GM20431 (cell line): Measurements from ENCODE around the gene HHATL.

Experiments
- in situ Hi-C: fragments of 300-500 bp; cut with MseI, MboI; formaldehyde crosslinking; loops from one replicate; pipeline ENCODE4 v1.15.0; 2020; ENCODE audit warnings: low sequenced_read_pairs; ENCODE audit not compliant: unreplicated experiment

The HHATL gene

GRCh38 chr3:42668413-42668760 lies 34.2 kb downstream of the HHATL start:
- in situ Hi-C loops = no loop called here

DNA sequence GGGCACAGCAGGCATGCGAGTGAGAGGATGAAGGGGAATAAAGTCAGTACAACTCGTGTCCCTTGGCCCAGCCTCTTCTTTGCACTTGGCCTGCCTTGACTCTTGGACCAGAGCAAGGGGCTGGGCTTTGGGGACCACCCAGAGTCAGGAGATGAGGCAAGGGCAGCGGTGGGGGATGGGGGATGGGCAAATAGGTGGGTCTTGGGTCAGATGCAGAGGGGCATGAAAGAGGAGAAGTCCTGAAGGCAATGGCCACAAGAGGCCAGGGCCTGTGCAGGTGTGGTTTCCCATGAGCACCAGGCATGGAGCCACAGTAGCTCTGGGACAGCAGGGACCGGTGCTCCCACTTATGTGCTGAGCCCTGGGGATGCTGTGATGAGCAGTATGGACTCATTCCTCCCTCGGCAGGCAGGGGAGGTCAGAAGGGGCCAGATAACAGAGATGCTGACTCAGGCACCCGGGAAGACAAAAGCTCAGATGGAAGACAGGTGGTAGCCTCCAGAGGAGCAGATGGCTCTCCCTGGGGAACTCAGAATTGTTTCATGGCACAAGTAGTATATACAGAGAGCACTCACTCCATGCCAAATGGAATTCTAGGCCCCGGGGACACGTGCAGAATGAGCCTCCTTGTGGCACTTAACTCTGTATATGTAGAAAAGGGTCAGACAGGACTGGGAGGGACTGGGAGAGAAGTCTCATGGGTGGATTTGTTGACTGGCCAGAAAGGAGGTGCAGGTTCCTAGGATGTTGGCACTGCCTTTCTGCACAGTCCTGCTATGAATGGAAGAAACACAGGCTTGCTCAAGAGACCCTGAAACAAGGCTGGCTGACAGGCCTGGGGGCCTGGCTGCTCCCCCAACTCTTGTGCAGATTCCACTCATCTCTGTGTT lies 34.8 kb downstream of the HHATL start:
- in situ Hi-C loops = no loop called here

DNA sequence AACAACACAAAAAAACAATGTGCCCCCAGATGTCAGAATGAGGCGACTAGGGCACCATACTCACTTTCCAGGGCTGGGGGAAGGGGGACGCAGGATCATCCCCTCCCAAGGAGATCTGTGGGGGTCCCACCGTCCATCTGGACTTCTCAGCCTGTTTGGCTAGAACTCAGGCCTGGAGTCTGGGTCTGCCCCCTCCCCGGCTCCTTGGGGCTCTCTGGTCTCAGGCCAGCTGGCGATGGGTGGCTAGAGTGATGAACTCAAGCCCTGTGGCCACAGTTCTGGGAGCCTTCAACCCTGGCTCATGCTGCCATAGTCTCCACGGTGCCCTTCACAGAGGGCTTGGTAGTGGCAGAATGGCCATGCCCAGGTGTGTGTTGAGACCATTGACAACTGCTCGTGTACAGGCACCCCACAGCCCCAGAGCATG lies 35.5 kb downstream of the HHATL start:
- in situ Hi-C loops = no loop called here

DNA sequence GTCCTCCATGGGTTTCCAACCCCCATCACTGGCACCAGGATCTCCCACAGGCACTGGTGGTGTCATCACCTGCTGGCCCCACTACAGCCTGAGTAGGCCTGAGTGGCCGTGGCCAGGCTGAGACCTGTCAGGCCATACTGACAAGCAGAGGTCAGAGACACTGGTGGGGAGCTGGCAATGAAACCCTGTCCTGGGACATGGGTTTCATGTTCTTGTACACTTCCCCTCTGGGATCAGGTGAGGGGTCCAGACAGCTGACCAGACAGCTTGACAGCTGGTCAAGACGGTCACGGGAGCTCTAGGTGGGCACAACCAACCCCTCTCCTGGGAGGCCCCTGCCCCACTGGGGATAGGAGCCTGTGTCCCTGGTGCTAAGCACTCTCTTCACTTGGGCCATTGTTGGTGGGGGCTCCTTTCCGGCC lies 36.0 kb downstream of the HHATL start:
- in situ Hi-C loops = no loop called here

DNA sequence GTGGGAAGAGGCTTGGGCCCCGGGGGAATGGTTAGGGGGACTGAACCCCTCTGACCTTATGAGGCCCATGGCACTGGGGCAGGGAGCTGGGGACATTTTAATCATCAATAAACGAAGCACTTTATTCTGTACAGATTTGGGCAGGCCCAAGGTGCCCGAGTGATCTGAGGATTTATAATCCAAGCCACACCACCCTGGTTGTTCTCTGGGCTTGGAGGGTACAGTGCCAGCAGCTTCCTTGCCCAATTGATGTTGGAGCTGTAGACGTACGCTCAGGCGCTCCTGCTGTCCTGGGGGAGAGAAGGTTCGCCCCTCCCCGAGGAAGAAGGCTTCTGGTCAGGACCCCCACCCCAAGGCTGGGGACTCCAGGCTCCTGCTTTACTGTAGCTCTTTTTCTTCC lies 36.6 kb downstream of the HHATL start:
- in situ Hi-C loops = no loop called here

DNA sequence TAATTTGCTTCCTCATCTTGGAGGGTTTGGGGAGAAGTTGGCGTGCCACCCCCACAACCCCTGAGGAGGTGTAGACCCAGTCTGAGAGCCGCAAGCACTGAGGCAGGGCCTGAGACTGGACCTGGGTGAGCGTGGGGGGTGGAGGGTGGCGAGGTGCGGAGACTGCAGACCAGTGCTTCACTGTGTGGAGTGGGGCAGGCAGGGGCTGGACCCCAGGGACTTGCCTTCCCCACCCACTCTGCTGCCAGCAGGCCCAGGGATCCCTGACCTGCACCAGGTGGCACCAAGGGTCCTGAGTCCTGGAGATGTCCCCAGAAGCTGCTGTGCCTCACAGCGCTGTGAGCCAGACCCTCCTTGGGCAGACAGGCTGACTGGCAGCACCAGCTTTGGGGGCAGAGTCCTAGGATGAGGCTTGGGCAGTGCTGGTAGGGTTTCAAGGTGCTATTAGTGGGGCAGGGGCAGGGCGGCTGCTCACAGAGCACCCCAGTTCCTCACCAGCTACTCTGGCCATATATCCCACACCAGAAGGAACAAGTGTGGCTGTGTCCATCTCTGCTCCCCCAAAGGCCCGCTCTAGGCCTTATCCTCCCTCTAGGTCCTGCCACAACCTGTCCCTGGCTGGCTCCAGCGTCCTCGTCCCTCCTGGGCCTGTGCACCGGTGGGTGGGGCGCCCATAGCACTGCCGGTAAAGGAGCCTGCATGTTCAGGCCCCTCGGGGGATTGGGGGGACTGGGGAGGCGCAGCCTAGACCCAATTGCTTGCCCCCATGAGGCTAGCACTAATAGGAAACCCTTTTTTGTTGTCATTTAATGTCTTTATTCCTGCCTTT lies 37.3 kb downstream of the HHATL start:
- in situ Hi-C loops = no loop called here

- in situ Hi-C loops = no loop called here
These were observed 38.2 kb downstream of the HHATL start for GRCh38 chr3:42664438-42664803.

DNA sequence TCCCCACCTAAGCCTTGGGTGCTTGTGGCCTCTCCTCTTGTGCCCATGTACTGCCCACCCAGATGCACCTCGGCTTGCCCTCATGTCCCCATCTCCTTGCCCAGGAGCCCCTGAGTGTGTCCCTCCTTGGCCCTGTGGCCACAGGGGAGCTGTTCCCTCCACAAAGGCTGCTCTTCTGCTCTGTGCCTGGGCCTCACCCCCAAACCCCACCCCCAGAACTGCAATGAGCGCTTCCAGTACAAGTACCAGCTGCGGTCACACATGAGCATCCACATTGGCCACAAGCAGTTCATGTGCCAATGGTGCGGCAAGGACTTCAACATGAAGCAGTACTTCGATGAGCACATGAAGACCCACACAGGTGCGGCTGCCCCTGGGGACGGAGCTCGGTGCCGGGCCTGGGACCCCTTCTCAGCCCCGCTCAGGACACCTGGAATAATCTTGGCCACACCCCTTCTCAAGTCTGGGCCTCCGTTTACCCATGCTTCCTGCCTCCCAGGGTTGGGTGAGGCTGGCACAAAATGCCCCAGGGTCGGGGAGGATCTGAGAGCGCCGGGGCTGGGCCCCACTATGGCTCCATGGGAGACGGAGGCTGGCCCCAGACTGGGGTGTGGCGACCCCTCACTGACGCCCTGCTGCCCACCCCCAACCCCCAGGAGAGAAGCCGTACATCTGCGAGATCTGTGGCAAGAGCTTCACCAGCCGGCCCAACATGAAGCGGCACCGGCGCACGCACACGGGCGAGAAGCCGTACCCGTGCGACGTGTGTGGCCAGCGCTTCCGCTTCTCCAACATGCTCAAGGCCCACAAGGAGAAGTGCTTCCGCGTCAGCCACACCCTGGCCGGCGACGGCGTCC lies 38.8 kb downstream of the HHATL start:
- in situ Hi-C loops = no loop called here

DNA sequence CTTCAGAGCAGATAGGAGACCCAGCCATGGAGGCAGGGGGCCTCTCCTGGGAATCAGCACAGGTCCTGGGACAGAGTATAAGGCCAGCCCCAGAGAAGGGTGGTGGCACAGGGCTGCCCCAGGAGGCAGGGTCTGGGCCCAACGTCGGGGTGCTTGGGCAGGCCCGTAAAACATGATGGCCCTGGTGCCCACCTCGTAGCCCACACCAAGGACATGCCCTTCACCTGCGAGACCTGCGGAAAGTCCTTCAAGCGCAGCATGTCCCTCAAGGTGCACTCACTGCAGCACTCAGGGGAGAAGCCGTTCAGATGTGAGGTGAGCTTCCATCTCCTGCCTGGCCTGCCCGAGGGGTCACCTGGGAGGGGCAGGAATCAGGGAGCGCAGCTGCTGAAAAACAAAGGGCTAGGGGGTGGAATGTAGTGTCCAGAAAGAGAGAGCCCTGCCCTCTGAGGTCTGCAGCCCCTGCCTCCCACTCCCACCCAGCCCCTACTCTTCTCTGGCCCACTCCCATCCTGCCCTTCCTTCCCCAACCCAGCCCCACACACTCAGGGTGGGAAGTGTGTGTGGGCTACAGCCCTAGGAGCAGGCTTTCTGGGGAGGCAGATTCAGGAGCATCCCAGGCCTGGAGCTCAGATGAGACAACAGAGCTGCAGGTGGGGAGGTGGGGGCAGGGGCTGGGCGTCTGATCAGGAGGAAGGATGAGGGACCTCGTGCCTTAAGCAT lies 39.6 kb downstream of the HHATL start:
- in situ Hi-C loops = no loop called here

GRCh38 chr3:42662037-42662812 lies 40.4 kb downstream of the HHATL start:
- in situ Hi-C loops = no loop called here

DNA sequence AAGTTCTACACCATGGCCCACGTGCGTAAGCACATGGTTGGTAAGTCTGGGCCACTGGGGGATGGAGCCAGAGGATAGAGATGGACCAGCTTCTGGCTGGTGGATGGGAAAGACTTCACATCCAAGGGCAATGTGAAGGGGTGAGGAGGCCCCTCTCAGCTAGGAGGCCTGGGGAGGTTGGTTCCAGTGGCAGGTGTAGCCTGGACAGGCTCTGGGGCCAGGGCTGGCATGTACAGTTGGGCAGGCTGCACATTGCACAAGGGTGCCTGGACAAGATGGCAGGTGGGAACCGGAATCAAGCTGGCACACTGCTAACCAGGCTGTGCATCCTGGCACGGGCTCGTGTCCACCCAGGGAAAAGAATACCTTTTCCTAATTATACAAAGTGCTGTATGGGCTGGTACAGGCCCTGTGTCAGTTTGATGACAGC lies 41.0 kb downstream of the HHATL start:
- in situ Hi-C loops = no loop called here

- in situ Hi-C loops = no loop called here
These were observed 41.7 kb downstream of the HHATL start for GRCh38 chr3:42660898-42661297.

GRCh38 chr3:42660131-42660715 lies 42.4 kb downstream of the HHATL start:
- in situ Hi-C loops = no loop called here

- in situ Hi-C loops = no loop called here
These were observed 43.0 kb downstream of the HHATL start for GRCh38 chr3:42659451-42660130.

DNA sequence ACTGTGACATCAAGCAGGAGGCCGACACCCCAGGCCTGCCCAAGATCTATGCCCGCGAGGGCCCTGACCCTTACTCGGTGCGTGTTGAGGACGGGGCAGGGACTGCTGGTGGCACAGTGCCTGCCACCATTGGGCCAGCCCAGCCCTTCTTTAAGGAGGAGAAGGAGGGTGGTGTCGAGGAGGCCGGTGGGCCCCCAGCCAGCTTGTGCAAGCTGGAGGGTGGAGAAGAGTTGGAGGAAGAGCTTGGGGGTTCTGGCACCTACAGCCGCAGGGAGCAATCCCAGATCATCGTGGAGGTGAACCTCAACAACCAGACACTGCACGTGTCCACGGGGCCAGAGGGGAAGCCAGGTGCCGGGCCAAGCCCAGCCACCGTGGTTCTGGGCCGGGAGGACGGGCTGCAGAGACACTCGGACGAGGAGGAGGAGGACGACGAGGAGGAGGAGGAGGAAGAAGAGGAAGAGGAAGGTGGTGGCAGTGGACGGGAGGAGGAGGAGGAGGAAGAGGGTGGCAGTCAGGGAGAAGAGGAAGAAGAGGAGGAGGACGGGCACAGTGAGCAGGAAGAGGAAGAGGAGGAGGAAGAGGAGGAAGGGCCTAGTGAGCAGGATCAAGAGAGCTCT lies 43.7 kb downstream of the HHATL start:
- in situ Hi-C loops = no loop called here

DNA sequence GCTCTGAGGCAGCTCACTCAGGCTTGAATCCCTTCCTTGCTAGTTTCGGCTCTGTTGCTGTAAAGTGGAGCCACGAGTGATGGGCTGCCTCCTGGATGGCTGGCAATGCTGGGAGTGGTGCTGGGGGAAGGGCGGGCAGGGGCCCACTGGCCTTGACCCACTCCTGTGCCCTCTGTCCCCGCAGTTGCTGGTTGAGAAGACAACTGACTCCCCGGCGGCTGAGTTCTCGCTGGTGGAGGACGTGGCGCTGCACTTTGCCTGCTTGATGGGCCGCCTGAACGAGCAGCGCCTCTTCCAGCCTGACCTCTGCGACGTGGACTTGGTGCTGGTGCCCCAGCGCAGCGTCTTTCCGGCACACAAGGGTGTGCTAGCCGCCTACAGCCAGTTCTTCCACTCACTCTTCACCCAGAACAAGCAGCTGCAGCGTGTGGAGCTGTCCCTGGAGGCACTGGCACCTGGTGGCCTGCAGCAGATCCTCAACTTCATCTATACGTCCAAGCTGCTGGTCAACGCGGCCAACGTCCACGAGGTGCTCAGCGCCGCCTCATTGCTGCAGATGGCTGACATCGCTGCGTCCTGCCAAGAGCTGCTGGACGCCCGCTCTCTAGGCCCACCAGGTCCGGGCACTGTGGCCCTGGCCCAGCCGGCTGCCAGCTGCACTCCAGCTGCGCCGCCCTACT lies 44.4 kb downstream of the HHATL start:
- in situ Hi-C loops = no loop called here

GRCh38 chr3:42657675-42658074 lies 44.9 kb downstream of the HHATL start:
- in situ Hi-C loops = no loop called here
